Measurements from ENCODE around the gene NMNAT1.

Gene NMNAT1

GRCh38 chr1:9902060-9902452 lies 41.2 kb upstream of the NMNAT1 start:
- peak overlapping the region; percentile 82 for H3K27ac ChIP-seq (ENCODE audit: poor library complexity, severe bottlenecking)
- ATAC-seq (ENCODE audit: low read depth) (no peak), DNase-seq (ENCODE audit: low spot score) (no peak)
- H3K27me3 ChIP-seq (ENCODE audit: insufficient read depth, poor library complexity, severe bottlenecking): no peaks in the 10 kb centered on the region
- H3K9me3 ChIP-seq (ENCODE audit: severe bottlenecking): no peaks in the 10 kb centered on the region
- H3K4me1 ChIP-seq (ENCODE audit: insufficient read depth, poor library complexity, severe bottlenecking): peaks cover 21% of the 10 kb centered on the region
- H3K36me3 ChIP-seq (ENCODE audit: low read depth): no peaks in the 10 kb centered on the region; the same call in 1 of the 2 replicates
- TF ChIP-seq CTCF (IDR thresholded peaks at IDR 0.05; ENCODE audit: poor library complexity, severe bottlenecking): no peak
- no peak overlapping the region for H3K4me3 ChIP-seq (ENCODE audit: severe bottlenecking)

DNA sequence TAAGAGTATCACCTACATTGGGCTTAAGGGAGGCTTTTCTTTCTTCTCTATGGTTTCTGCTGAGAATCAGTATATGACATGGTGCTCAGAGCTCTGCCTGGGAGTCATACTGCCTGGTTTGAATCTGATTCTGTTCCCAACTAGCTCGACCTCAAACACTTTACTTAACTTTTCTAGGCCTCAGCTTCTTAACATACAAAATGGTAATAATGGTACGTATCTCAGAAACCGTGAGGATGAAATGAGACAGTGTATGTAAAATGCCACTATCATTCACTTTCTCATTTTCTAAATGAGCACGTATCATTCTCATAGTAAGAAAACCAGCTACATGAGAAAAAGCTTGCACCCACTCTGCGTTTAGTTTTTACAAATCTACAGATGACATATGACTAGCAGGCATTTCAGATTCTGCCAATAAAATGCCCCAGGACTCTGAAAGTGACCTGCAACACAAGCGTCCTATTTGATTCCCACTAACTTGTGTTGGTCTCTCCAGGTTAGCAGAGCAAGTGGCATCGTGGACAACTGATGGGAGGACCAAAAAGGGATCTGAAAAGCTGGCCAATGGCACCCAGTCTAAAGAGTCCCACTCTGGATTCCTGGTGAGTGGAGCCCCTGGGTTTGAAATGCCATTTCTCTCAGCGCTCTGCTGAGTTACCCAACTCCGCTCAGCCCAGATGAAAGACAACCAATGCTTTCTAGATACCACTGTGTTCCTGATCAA lies 39.3 kb upstream of the NMNAT1 start:
- peaks cover 15% of the 10 kb centered on the region for H3K4me1 ChIP-seq (ENCODE audit: insufficient read depth, poor library complexity, severe bottlenecking)
- no peaks in the 10 kb centered on the region for H3K27me3 ChIP-seq (ENCODE audit: insufficient read depth, poor library complexity, severe bottlenecking)
- no peak for ATAC-seq (ENCODE audit: low read depth)
- no peak for TF ChIP-seq CTCF (IDR thresholded peaks at IDR 0.05; ENCODE audit: poor library complexity, severe bottlenecking)
- no peaks in the 10 kb centered on the region; the same call in 1 of the 2 replicates for H3K36me3 ChIP-seq (ENCODE audit: low read depth)
- no peak overlapping the region for H3K27ac ChIP-seq (ENCODE audit: poor library complexity, severe bottlenecking)
- no peak overlapping the region for H3K4me3 ChIP-seq (ENCODE audit: severe bottlenecking)
- no peak for DNase-seq (ENCODE audit: low spot score)
- H3K9me3 ChIP-seq (ENCODE audit: severe bottlenecking): no peaks in the 10 kb centered on the region

DNA sequence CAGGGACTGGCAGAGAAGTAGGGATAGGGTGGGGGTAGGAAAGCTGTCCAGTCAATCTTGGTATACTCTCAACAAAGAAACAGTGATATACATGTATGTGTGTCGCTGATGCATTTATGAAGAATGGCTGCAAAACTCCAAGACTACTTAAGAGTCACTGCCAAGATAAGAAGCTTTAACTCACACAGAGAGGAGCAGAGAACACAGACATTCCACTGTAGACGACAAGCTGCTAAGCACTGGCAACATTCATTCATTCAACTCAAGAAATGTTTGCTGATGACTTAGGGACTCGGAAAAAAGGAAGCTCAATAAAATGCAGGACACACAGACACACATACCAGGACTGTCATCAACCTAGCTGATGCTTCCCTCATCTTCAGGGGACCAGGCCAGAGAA lies 38.7 kb upstream of the NMNAT1 start:
- ATAC-seq (ENCODE audit: low read depth) (no peak), DNase-seq (ENCODE audit: low spot score) (no peak)
- Histone ChIP-seq H3K36me3 (ENCODE audit: low read depth) (no peaks in the 10 kb centered on the region; the same call in 1 of the 2 replicates), H3K27ac (ENCODE audit: poor library complexity, severe bottlenecking) (peak overlapping the region; percentile 1), H3K4me1 (ENCODE audit: insufficient read depth, poor library complexity, severe bottlenecking) (peaks cover 12% of the 10 kb centered on the region), H3K27me3 (ENCODE audit: insufficient read depth, poor library complexity, severe bottlenecking) (no peaks in the 10 kb centered on the region), H3K9me3 (ENCODE audit: severe bottlenecking) (no peaks in the 10 kb centered on the region), H3K4me3 (ENCODE audit: severe bottlenecking) (no peak overlapping the region)
- no peak for TF ChIP-seq CTCF (IDR thresholded peaks at IDR 0.05; ENCODE audit: poor library complexity, severe bottlenecking)

DNA sequence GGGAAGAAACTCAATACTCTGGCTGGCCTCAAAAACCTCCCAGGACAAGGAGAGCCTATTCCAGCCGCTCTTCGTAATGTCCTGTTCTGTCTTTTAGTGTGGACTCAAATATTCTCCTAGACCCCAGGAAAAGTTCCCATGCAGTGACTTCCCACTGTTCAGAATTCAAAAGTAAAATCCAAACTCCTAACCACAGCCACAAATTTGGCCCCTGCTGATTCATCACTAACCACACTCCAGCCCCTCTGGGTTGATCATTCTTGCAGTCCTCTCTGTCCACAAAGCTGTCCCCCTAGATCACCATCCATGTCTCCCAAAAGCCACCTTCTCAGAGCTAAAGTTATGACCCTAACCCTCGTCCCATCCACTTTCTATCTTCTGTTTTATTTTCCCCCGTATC lies 38.3 kb upstream of the NMNAT1 start:
- H3K27me3 ChIP-seq (ENCODE audit: insufficient read depth, poor library complexity, severe bottlenecking): no peaks in the 10 kb centered on the region
- DNase-seq (ENCODE audit: low spot score): no peak
- no peaks in the 10 kb centered on the region for H3K9me3 ChIP-seq (ENCODE audit: severe bottlenecking)
- peaks cover 12% of the 10 kb centered on the region for H3K4me1 ChIP-seq (ENCODE audit: insufficient read depth, poor library complexity, severe bottlenecking)
- TF ChIP-seq CTCF (IDR thresholded peaks at IDR 0.05; ENCODE audit: poor library complexity, severe bottlenecking): no peak
- no peak overlapping the region for H3K4me3 ChIP-seq (ENCODE audit: severe bottlenecking)
- H3K36me3 ChIP-seq (ENCODE audit: low read depth): no peaks in the 10 kb centered on the region; the same call in 1 of the 2 replicates
- ATAC-seq (ENCODE audit: low read depth): no peak
- peak overlapping the region; percentile 1 for H3K27ac ChIP-seq (ENCODE audit: poor library complexity, severe bottlenecking)

DNA sequence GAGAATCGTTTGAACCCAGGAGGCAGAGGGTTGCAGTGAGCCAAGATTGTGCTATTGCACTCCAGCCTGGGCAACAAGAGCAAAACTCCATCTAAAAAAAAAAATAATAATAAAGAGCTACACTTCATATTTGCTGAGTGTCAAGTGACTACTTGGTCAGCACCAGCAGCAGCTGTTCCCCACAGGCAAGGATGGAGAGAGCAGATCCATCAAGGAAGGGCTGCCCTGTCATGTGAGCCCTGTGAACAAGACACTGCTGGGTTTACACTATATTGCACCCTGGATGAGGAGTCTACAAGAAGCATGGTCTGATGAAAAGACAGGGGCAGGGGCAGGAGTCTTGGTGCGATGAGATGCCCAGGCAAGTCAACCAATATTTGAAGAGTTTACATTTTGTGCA lies 36.8 kb upstream of the NMNAT1 start:
- H3K4me3 ChIP-seq (ENCODE audit: severe bottlenecking): no peak overlapping the region
- peak overlapping the region; percentile 72 for H3K27ac ChIP-seq (ENCODE audit: poor library complexity, severe bottlenecking)
- no peaks in the 10 kb centered on the region for H3K9me3 ChIP-seq (ENCODE audit: severe bottlenecking)
- no peaks in the 10 kb centered on the region; the same call in 1 of the 2 replicates for H3K36me3 ChIP-seq (ENCODE audit: low read depth)
- no peak for DNase-seq (ENCODE audit: low spot score)
- TF ChIP-seq CTCF (IDR thresholded peaks at IDR 0.05; ENCODE audit: poor library complexity, severe bottlenecking): no peak
- peaks cover 8% of the 10 kb centered on the region for H3K4me1 ChIP-seq (ENCODE audit: insufficient read depth, poor library complexity, severe bottlenecking)
- ATAC-seq (ENCODE audit: low read depth): no peak
- no peaks in the 10 kb centered on the region for H3K27me3 ChIP-seq (ENCODE audit: insufficient read depth, poor library complexity, severe bottlenecking)

Data from RWPE2 (cell line).